Measurements from ENCODE around the gene CDK15.

GRCh38 chr2:201796478-201796865 lies 9.9 kb upstream of the CDK15 start:
- TF ChIP-seq POLR2A (IDR thresholded peaks at IDR 0.05) (no peak), CTCF (IDR thresholded peaks at IDR 0.05) (no peak)

Data from right lobe of liver (tissue), 4 donors.